ENCODE results near the gene TP73.

The TP73 gene

DNA sequence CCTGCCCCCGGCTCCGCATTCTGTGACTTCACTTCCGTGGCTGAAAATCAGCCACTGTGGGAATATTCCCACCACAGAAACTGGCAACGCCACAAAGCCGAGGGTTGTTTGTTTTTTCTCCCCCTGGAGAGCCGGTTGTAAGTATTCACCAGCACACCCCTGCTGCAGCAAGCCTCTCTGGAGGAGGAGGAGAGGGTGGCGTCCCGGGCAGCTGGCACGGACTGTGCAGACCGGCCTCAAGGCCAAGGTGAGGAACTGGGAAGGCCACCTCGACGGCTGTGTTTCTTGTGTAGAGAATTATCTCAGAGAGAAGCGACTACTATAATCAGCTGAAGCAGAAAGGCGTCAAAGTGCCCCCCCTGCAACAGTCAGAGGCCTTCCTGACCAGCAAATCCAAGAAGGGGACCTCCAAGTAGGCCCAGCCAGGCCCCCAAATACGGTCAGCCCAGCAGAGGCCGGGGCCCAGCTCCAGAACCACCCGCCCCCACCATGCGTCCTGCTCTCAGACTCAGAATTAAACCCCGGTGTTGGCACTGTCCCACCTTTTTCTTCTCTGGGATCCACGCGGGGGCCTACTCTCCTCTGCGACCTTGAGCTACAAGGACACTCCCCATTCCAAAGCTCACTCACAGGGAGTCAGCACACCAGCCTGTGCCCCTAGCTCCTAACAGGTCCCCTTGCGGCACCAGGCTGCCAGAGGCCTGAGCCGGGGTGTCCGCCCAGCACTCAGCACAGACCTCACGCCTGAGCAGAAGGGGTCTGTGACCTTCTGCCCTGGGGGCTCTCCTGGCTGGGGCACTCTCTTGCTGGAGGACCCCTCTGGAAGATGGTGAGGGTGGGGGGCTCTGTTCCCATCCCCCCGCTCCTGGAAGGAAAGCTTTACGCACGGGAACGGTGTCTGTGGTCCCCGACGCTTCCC is 119.1 kb downstream of the TP73 start:
- DNase-seq = peak in 1 of 2 experiments; percentile 6

- DNase-seq = peak; percentile 34 to 66
These were observed 119.9 kb downstream of the TP73 start for GRCh38 chr1:3772027-3772714.

- no peak for DNase-seq
These were observed 120.6 kb downstream of the TP73 start, which contains the start of gene SMIM1 for GRCh38 chr1:3772715-3773571. Gene SMIM1, plus strand, starts transcription at chr1:3772749. Its CDS starts 2,625 bp downstream, at chr1:3775374.

GRCh38 chr1:3773572-3774275 is 121.4 kb downstream of the TP73 start:
- DNase-seq = no peak

- DNase-seq = no peak
These were observed 122.1 kb downstream of the TP73 start for GRCh38 chr1:3774276-3774945.

DNA sequence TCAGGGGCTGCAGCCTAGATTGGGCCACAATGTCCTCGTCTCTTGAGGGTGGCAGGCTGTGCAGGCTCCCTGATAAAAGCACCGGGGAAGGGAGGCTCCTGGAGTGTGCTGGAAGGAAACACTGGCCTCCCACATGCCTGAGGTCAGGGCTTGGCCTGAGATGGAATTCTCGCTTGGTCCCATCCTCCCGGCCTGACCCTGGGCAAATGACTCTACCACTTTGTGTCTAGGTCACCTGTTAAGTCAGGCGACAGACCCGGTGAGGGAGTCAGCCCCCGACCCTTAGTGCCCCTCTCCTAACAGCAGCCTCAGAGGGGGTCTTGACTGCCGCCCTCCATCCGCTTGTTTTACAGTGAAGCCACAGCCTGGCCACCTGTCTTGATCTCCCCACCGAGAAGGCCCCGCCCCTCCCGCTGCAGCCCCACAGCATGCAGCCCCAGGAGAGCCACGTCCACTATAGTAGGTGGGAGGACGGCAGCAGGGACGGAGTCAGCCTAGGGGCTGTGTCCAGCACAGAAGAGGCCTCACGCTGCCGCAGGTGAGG is 122.7 kb downstream of the TP73 start:
- DNase-seq = no peak

DNA sequence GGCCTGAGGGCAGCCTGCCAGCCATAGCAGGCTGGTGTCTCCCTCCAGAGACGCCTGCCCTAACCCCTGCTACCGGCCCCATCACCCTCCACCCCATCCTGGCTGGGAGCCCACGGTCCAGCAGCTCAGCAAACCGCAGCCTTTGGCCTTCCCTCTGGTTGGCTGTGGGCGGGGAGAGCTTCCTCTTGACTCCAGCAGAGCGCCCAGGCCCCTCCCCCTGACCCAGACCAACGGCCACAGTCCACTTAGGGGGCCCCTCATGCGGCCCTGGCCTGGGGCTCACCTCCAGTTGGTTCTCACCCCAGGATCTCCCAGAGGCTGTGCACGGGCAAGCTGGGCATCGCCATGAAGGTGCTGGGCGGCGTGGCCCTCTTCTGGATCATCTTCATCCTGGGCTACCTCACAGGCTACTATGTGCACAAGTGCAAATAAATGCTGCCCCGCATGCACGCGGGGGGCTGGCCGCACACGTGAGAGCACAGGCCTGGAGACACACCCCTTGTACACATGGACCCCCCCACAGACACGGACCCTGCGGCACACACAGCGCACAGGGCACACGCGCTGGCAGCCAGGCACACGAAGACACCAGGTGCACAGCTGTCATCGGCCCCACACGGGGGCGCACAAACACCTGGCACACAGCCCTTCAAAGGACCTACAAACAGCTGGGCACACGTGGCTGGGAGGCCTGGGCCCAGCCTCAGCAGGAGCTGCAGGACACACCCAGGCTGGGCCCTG is 123.3 kb downstream of the TP73 start:
- DNase-seq = peak in 1 of 2 experiments; percentile 70

DNA sequence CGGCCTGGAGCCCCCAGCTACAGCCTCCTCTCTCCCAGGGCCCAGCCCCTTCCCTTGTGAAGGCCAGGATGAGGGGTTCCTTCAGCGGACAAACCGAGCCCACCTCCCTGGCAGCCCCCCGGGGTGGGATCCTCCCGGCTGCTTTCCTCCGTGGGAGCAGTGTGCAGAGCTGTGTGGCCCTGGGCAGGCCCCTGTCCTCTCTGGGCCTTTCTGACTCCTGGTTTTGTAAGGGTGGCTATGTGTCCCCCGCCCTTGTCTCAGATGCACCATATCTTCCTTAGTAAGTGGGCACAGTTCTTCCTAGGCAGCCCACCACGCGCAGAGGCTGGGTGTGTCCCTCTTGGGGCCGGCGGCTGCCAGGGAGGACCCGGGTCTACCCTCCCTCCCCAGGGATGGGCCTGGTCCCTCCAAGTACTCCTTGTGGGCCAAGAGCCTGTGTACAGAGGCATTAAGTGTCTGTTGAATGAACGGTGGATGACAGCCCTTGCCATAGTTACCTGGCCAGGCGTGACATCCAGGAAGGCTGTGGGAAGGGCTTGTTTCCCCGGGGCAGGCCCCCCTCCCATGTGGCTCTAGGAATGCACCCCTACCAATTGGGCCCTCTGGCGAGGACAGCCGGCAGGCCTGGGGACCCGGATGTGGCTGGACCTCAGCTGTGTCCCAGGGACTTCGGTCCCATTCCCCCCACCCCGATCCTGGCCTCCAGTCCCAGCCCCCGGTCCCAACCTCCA is 124.1 kb downstream of the TP73 start:
- no peak for DNase-seq

DNA sequence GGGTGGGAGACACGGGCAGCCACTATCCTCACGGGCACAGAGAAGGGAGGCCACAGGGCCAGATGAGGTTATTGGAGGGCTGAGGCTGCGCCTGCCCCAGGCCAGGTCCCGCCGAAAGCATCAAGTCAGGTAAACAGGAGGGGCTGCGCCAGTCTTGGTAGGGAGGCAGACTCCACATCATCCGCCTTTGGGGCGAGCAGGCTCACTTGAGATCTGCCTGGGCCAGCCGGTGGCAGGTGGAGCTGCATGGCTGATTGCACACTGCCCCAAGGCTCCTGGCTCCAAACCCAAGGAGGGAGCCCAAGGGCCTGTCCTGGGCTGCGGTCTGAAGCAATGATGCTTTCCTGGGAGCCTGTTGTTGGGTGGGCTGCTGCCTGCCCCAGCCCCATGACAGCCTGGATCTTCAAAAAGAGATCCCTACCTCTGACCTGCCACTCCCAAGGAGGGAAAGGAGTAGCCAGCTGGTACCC is 124.8 kb downstream of the TP73 start:
- DNase-seq = peak in 1 of 2 experiments; percentile 18

GRCh38 chr1:3777647-3778589 is 125.6 kb downstream of the TP73 start:
- DNase-seq = no peak

GRCh38 chr1:3778590-3779264 is 126.4 kb downstream of the TP73 start:
- no peak for DNase-seq

- peak in 1 of 2 experiments; percentile 14 for DNase-seq
These were observed 127.1 kb downstream of the TP73 start for GRCh38 chr1:3779265-3779911.

GRCh38 chr1:3779912-3780416 is 127.6 kb downstream of the TP73 start:
- no peak for DNase-seq

DNA sequence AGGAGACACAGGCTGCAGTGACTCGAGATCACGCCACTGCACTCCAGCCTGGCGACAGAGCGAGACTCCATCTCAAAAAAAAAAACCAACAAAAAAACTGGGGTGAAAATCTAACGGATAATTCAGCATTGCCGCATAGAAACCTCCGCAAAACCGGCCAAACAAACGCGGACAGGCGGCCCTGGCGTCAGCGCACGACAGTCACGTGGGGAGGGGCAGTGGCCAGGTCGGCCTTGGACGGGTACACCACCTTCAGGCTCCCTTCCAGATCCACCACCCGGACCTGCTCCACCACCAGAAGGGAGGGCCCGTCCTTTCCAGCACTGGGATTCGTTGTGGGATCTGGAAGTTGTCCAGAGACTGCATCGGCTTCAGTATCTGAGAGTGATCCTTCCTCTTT is 128.6 kb downstream of the TP73 start:
- DNase-seq = no peak

GRCh38 chr1:3783651-3784474 is 131.5 kb downstream of the TP73 start:
- no peak for DNase-seq

- DNase-seq = no peak
These were observed 132.7 kb downstream of the TP73 start for GRCh38 chr1:3785045-3785444.
